K562 (cell line): Measurements from ENCODE around the gene PRPF39. TPM values are rescaled to one million over a fixed set of nuclear protein-coding genes. Genes with fewer than 3 reads are reported as not detected.

ENCODE experiments used
- ATF3 ChIP-seq, 2 experiments: fragments of 450-650 bp in 1 of 2; sonication (generic) in 1 of 2; formaldehyde crosslinking in 1 of 2; IDR thresholded peaks in 1 of 2; conservative IDR thresholded peaks in 1 of 2; 2 replicates each; pipeline versions ENCODE4 v1.6.1 to v1.8.1; 2016 to 2023; ENCODE audit warnings: mild to moderate bottlenecking in 2 of 2, moderate library complexity in 2 of 2, inconsistent platforms in 1 of 2, missing genetic modification reagents in 1 of 2
- CSDE1 ChIP-seq, 2 experiments: fragments of 450-650 bp; IDR thresholded peaks; 2 replicates each; pipeline ENCODE4 v1.6.1; 2016; ENCODE audit warnings: mild to moderate bottlenecking in 1 of 2
- CTBP1 ChIP-seq: fragments of 450-650 bp; IDR thresholded peaks from 2 replicates; pipeline ENCODE4 v1.6.1; 2016; ENCODE audit warnings: borderline replicate concordance
- MIER1 ChIP-seq: fragments of 450-650 bp; IDR thresholded peaks from 2 replicates; pipeline ENCODE4 v1.6.1; 2016; ENCODE audit warnings: antibody characterized with exemption, mild to moderate bottlenecking, low read depth
- TSHZ1 ChIP-seq: fragments of 250-450 bp; sonication (Bioruptor Pico); IDR thresholded peaks from 2 replicates; pipeline ENCODE4 v1.4.0; 2020; ENCODE audit warnings: mild to moderate bottlenecking, moderate library complexity
- ZNF140 ChIP-seq: fragments of 250-450 bp; sonication (Bioruptor Pico); IDR thresholded peaks from 2 replicates; pipeline ENCODE4 v1.8.0; 2021; ENCODE audit warnings: moderate library complexity, mild to moderate bottlenecking, inconsistent platforms
- ZNF3 ChIP-seq: fragments of 250-450 bp; sonication (Bioruptor Pico); IDR thresholded peaks from 2 replicates; pipeline ENCODE4 v1.5.0; 2021; ENCODE audit warnings: mild to moderate bottlenecking, moderate library complexity
- ZNF318 ChIP-seq, 2 experiments: fragments of 450-650 bp; IDR thresholded peaks; 2 replicates each; pipeline ENCODE4 v1.6.1; 2016; ENCODE audit warnings: mild to moderate bottlenecking in 2 of 2, borderline replicate concordance in 1 of 2, low read depth in 1 of 2, moderate library complexity in 1 of 2
- polyA plus RNA-seq, 8 experiments: library from polyadenylated mRNA; depleted of rRNA in 4 of 8; stranded (reverse) in 5 of 8; unstranded in 3 of 8; fragments of >200 nt; fragmentation: Nextera tagmentation in 2 of 8; fragmentation: Illumina TruSeq in 1 of 8; extraction: Ambion mirVana in 2 of 8; extraction: Trizol in 1 of 8; gene quantifications; 2 replicates each; pipeline versions ENCODE4 v1.2.1 to v1.2.3, GENCODE V29; 2011 to 2014; ENCODE audit warnings: inconsistent platforms in 1 of 8, missing spikeins in 1 of 8
- total RNA-seq, 7 experiments: library from RNA; depleted of rRNA in 6 of 7; stranded (reverse); fragments of >200 nt in 6 of 7; fragmentation: Illumina TruSeq in 2 of 7; extraction: Trizol in 2 of 7; gene quantifications; 2 replicates each; pipeline versions ENCODE4 v1.2.1 to v1.2.3, GENCODE V29; 2011 to 2021; ENCODE audit warnings: low replicate concordance in 1 of 7

The PRPF39 gene
- total and polyA plus RNA-seq, 9 of the 15 experiments (the other 6 are each of a cell fraction or from before 2014, with no cell fraction given) = 13.3 to 50.4 (median 24.8) TPM

- 0 out of 2 replicates have a peak, but pooled peaks have one; percentile 17 for TF ChIP-seq ATF3 (IDR thresholded peaks at IDR 0.05)
- TF ChIP-seq ATF3 (CRISPR knock-in tag; conservative IDR thresholded peaks at IDR 0.05) = no peak
- no peak for TF ChIP-seq TSHZ1
- TF ChIP-seq ZNF318 (IDR thresholded peaks at IDR 0.05; ENCODE audit: borderline replicate concordance in 1 of 2, low read depth in 1 of 2) = no peak
- no peak for TF ChIP-seq ZNF3
- 0 out of 2 replicates have a peak, but pooled peaks have one; percentile 56 for TF ChIP-seq CTBP1
- TF ChIP-seq CSDE1 (IDR thresholded peaks at IDR 0.05) = 0 out of 4 replicates have a peak, but pooled peaks of 1 of the 2 experiments have one; percentile 44
- no peak for TF ChIP-seq ZNF140 (CRISPR knock-in tag)
- TF ChIP-seq MIER1 = no peak
Observed at GRCh38 chr14:45134051-45134958, 50.4 kb downstream of the PRPF39 start, which contains the start of gene FKBP3 (continued).
